ENCODE results near the gene ZC3HAV1L.

ZC3HAV1L gene

GRCh38 chr7:139047970-139048369 is 12.1 kb upstream of the ZC3HAV1L start:
- Histone ChIP-seq H3K79me2 (ENCODE audit: insufficient read depth, low read length) (no peaks in the 10 kb centered on the region), H2AFZ (ENCODE audit: low read length) (no peak overlapping the region), H3K4me1 (ENCODE audit: insufficient read depth, low read length, severe bottlenecking) (no peaks in the 10 kb centered on the region), H3K27ac (ENCODE audit: low read depth, low read length, poor library complexity, severe bottlenecking) (no peak overlapping the region), H3K9ac (ENCODE audit: low read length) (no peak overlapping the region), H3K9me3 (ENCODE audit: low read length) (no peaks in the 10 kb centered on the region), H3K9me2 (ENCODE audit: low read depth, low read length) (no peaks in the 10 kb centered on the region), H3K4me3 (ENCODE audit: low read depth, low read length, poor library complexity, severe bottlenecking) (no peak overlapping the region), H3F3A (ENCODE audit: insufficient read depth, low read length) (no peaks in the 10 kb centered on the region), H3K4me2 (ENCODE audit: low read length) (no peak overlapping the region), H3K27me3 (ENCODE audit: insufficient read depth, low read length) (no peaks in the 10 kb centered on the region), H3K36me3 (ENCODE audit: insufficient read depth, low read length) (peaks cover 25% of the 10 kb centered on the region), H4K20me1 (ENCODE audit: insufficient read depth, low read length) (no peaks in the 10 kb centered on the region)
- TF ChIP-seq CTCF (IDR thresholded peaks at IDR 0.05; ENCODE audit: low read length) (no peak), EZH2 (IDR thresholded peaks at IDR 0.05; ENCODE audit: borderline replicate concordance, low read length) (no peak)

DNA sequence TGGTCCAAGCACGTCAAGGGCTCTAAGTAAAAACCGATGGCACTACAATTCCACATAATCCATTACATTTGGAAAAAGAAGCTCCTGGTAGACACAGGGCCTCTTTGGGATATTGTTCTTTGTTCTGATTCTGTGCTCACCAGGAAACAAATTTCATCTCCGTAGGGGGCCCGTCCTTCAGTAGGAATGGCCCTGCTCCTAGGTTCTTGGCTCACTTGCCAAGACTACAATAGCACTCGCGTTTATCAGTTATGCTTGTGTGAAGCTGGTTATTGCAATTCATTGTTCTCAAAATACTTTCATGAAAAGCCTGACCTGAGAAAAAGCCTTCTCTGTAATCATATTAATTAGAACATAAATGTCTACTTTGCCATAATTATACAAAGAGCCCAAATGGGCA is 10.3 kb upstream of the ZC3HAV1L start:
- Histone ChIP-seq H3K9me3 (ENCODE audit: low read length) (no peaks in the 10 kb centered on the region), H2AFZ (ENCODE audit: low read length) (no peak overlapping the region), H3K36me3 (ENCODE audit: insufficient read depth, low read length) (peaks cover 23% of the 10 kb centered on the region), H3K27me3 (ENCODE audit: insufficient read depth, low read length) (no peaks in the 10 kb centered on the region), H3K27ac (ENCODE audit: low read depth, low read length, poor library complexity, severe bottlenecking) (no peak overlapping the region), H3K9ac (ENCODE audit: low read length) (no peak overlapping the region), H4K20me1 (ENCODE audit: insufficient read depth, low read length) (no peaks in the 10 kb centered on the region), H3K4me1 (ENCODE audit: insufficient read depth, low read length, severe bottlenecking) (peaks cover 4% of the 10 kb centered on the region), H3F3A (ENCODE audit: insufficient read depth, low read length) (no peaks in the 10 kb centered on the region), H3K4me3 (ENCODE audit: low read depth, low read length, poor library complexity, severe bottlenecking) (no peak overlapping the region), H3K9me2 (ENCODE audit: low read depth, low read length) (no peaks in the 10 kb centered on the region), H3K79me2 (ENCODE audit: insufficient read depth, low read length) (no peaks in the 10 kb centered on the region), H3K4me2 (ENCODE audit: low read length) (no peak overlapping the region)
- TF ChIP-seq EZH2 (IDR thresholded peaks at IDR 0.05; ENCODE audit: borderline replicate concordance, low read length) (no peak), CTCF (IDR thresholded peaks at IDR 0.05; ENCODE audit: low read length) (no peak)

DNA sequence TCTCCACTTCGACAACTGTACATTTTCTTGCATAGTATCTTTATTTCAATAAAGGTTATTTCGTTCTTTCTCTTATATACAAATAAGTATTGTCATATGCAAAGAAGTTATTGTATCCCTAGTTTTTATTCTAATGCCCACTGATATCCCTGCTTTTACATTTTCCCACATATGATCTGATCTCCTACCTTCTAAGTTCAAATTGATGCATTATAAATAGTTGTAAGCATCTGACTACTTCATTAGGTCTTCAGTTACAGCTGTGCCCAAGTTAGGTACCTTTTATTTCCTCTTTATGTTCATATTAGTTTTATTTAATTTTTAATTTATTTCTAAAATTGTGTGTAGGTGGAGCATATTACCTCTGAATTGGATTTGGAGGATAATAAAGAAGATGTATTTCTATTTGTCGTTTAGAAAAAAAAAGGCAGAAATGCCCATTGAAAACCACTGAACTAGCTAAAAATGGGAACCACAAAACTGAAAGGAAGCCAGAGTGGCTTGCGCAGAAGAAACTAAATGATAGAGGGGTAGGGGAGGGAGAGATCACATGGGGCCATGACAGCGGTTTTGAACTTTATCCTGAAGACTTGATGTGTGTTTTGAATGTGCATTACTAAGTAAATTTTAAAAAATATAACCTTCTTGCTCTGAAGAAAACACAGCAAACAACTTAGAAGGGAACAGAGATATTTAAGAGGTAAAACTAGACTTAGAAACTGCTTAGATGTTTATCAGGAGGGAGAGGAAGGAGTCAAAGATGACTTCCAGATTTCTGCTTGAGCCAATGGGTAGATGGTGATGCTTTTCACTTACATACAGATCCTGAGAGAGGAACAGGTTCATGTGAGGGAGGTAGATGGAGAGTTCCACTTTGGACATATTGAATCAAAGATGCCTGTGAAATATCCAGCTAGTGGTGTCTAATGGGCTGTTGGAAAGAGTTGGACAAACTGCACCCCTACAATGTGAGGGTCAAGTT is 9.3 kb upstream of the ZC3HAV1L start:
- Histone ChIP-seq H3K4me1 (ENCODE audit: insufficient read depth, low read length, severe bottlenecking) (peaks cover 4% of the 10 kb centered on the region), H3K27ac (ENCODE audit: low read depth, low read length, poor library complexity, severe bottlenecking) (no peak overlapping the region), H4K20me1 (ENCODE audit: insufficient read depth, low read length) (no peaks in the 10 kb centered on the region), H3K36me3 (ENCODE audit: insufficient read depth, low read length) (peaks cover 23% of the 10 kb centered on the region), H3K79me2 (ENCODE audit: insufficient read depth, low read length) (no peaks in the 10 kb centered on the region), H3K9me3 (ENCODE audit: low read length) (no peaks in the 10 kb centered on the region), H3K9ac (ENCODE audit: low read length) (no peak overlapping the region), H2AFZ (ENCODE audit: low read length) (no peak overlapping the region), H3K9me2 (ENCODE audit: low read depth, low read length) (no peaks in the 10 kb centered on the region), H3F3A (ENCODE audit: insufficient read depth, low read length) (no peaks in the 10 kb centered on the region), H3K4me2 (ENCODE audit: low read length) (no peak overlapping the region), H3K4me3 (ENCODE audit: low read depth, low read length, poor library complexity, severe bottlenecking) (no peak overlapping the region), H3K27me3 (ENCODE audit: insufficient read depth, low read length) (no peaks in the 10 kb centered on the region)
- no peak for TF ChIP-seq CTCF (IDR thresholded peaks at IDR 0.05; ENCODE audit: low read length)
- no peak for TF ChIP-seq EZH2 (IDR thresholded peaks at IDR 0.05; ENCODE audit: borderline replicate concordance, low read length)

Data from OCI-LY1 (cell line).